GM19035 (cell line): ENCODE data around the gene PRKAR1B.

Experiments used
- ATAC-seq: cut with Tn5 transposase; IDR thresholded peaks from one replicate; pipeline ENCODE4 v1.9.1; 2021; ENCODE audit not compliant: unreplicated experiment

Gene PRKAR1B

GRCh38 chr7:514651-515598, 212.2 kb downstream of the PRKAR1B start:
- ATAC-seq = no peak

DNA sequence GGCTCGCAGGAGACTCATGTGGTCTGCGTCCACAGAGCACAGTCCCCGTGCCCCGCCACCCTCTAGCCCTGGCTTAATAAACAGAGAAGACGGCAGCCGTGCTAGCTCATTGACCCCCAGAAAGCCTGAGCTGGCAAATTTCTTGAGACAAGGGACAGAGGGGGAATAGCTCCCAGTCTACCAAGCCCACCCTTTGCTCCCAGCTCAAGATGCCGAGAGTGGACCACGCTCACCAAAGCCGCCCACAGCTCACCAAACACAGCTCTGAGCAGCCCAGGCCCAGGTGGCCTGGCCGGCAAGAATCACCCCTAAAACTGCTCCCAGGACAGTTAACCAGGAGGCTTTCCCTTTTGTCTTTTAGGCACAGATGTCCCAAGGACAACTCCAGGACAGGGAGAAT, 212.8 kb downstream of the PRKAR1B start:
- no peak for ATAC-seq

- ATAC-seq = no peak
Observed at GRCh38 chr7:513521-514166, 213.4 kb downstream of the PRKAR1B start.

DNA sequence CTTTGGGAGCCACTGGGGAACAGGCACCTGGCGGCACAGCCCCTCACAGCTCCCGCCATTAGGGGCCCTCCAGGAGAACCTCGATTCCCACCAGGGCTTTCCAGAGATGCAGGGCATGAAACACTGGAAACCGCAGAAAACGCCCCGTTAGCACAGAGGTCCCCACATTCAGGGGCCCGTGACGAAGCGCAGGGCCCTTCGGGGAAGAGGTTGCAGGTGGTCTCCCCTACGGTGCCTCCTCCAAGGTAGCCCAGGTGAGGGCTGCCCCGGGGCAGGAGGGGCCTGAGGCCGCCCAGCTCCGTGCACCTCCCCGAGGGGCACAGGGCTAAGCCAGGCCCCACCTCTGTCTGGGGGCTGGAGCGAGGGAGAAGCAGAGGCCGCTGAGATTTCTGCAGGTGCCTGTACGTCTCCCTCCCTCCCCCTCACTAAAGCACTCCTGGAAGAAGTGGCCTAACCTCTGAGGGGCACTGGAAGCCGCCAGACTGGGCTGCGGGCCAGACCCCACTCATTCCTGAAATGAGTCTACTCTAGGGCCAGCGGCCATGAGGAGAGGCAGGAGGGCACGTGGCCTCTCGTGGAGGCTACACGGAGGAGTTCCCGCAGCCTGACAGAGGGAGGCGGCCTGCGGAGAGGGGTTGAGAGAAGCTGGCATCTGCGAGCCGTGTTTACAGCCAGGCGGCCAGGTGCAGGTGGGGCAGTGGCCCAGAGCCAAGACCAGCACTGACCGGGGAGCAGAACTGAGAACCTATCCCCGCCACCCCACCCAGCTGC, 214.4 kb downstream of the PRKAR1B start:
- ATAC-seq = no peak

DNA sequence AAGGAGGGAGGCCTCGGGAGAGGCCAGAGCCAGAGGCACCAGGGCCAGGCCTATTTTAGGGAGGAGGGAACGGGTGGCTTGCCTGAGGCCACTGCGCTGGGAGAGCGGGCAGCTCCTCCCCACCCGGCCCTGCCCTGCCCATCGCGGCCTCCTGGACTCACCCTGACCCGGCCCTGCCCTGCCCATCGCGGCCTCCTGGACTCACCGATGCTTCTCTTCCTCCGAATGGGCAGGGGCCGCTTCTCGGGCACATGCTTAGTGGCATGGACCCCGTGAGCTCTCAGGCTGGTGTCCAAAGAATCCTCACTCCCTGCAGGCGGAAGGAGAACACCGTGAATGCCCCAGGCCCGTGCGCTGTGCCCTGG, 215.0 kb downstream of the PRKAR1B start:
- no peak for ATAC-seq

DNA sequence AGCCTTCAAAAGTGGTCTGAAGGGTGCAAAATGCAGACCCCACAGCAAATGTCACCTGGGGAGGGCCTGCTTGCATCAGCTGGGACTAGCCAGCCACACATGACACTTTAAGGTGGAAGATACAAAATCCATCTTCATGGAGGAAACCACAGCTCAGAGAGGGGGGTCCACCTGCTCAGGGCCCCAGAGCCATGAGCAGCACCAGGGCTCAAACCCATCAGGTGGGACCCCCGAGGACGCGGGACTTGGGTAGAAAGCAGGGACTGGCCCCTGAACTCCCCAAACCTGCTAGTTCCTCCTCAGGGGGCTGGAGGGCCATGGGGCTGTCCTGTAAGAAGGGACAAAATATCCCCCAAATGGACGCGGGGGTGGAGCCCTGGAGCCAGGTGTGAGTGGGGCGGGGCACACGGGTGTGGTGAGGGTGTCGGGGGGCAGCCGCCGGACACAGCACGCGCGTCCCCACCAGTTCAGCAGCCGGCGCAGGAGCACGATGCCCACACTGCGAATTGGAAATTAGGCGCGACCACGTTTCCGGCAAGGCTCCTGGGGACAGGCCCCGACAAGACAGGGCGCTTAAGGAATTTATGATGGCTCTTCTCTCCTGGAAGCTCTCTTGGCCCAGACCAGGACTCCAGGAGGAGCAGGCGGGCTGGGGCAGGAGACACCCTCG, 215.5 kb downstream of the PRKAR1B start:
- no peak for ATAC-seq

DNA sequence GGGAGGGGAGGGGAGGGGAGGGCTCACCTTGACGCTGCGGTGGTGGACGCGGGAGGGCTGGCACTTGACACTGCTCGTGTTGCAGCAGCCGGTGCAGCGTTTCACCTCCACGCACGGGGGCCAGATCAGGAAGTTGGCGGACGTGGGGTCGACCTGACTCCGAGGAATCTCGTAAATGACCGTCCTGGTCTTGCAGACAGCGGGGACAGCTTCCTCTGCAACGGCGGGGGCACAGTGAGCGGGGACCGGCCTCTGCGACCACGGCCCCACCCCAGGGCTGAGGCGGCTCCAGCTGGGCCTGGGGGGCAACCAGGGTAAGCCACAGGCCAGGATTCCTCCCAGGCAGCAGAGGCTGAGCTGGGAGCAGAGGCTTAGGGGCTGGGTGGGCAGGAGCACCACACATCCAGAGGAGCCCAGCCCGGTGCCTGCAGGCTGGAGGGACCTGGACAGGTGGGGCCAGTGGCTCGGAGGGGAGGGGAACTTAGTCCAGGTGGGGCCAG, 216.2 kb downstream of the PRKAR1B start:
- ATAC-seq = no peak

DNA sequence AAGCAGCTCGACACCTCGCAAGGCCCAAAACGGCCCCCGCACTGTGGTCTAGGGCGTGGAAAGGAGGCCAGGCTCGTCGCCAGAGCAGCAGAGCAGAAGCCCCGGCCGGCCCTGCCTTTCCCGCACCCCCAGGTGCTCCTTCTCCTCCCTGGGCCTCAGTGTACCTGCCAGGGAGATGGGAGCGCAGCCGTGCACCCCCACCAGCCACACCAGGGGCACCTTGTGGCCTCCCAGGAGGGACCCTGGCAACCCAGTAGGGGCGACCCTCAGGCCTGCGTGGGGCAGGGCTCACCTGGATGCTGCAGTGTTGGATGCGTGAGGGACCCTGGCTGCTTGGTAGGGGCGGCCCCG, 217.0 kb downstream of the PRKAR1B start:
- no peak for ATAC-seq

GRCh38 chr7:509426-510130, 217.5 kb downstream of the PRKAR1B start:
- no peak for ATAC-seq

DNA sequence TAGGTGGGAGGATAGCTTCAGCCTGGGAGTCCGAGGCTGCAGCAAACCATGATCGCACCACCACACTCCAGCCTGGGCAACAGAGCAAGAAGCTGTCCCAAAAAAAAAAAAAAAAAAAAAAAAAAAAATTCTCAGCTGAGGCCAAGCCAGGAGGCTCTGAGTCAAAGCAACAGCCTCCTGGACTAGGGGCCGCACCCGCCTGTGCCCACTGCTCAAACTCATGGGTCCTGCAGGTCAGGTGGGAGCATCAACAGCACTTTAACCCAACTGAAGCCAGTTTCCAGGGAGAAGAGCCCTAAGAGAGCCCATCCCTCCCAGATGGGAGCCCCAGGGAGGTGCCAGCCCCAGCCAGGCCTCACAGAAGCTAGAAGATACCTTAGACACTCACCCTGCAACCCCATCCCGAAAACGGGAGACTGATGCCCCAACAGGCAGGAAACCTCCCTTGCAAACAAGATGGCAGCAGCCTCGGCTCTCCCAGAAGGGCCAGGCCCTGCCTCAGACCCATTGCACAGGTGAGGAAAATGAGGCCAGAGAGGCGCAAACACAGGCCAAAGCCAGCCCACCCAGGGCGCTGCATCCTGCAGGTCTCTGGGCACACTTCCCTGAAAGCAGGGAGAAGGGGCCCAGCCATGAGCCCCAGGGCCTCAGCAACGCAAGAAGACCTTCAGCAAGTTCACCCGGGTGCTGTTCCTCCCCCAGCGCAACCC, 218.5 kb downstream of the PRKAR1B start:
- no peak for ATAC-seq

GRCh38 chr7:507623-508300, 219.3 kb downstream of the PRKAR1B start:
- ATAC-seq = no peak

- ATAC-seq = no peak
Observed at GRCh38 chr7:506921-507622, 220.0 kb downstream of the PRKAR1B start.

- ATAC-seq = no peak
Observed at GRCh38 chr7:506391-506831, 220.7 kb downstream of the PRKAR1B start.

DNA sequence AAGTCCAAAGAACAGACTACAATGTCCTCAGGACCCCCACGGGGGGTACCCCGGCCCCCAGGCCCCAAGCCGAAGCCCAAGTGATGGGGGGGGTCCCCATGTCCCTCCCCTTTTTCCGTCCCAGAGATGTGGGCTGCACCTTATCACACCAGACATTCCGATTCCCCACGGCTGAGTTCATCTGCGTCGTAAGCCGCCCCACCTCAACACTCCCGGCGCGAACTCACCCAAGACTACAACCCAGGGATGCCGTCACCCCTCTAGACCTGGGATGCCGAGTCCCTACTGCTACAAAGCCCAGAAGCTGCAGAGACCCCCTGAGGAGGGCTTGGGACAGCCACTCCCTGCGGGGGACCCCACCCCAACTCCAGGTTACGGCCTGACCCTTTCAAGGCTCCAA, 221.9 kb downstream of the PRKAR1B start:
- ATAC-seq = no peak

DNA sequence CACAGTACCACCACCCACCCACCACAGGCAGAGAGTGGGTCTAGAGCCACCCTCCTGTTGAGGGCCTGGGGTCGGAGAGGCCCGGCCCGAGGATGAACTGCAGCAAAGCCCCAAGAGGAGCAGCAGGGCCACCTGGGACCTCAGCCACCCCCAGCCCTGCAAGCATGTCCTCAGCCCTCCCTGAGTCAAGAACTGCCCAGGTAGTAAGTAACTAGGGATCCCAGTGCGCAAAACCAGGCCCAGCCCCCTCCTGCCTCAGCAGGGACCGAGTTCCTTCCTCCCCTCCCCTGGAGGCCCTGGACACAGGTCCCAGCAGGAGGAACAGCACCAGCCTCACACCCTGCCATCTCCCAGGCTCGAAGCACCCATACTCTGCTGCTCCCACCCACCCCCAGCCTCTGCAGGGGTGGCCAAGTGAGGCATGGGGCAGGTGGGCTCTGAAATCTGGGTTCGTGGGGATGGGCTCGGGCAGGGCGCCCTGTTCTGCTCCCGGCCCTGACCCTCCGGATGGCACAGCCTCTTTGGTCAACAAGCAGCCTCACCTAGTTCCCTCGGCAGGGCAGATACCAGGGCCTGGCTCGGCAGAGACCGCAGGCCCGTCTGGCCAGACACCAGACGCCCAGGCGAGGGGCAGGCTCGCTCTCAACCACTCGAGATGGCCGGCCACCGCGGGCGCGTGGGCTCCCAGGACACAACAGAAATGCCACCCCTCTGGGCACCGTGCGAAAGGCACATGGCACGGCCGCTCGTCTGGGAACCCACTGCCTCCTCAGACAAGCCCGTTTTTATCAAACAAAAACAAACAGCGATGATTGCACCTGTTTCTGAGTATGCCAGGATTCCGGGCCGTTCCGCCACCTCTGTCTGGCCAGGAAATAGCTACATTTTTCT, 222.6 kb downstream of the PRKAR1B start:
- ATAC-seq = no peak

- ATAC-seq = no peak
Observed at GRCh38 chr7:503575-504111, 223.4 kb downstream of the PRKAR1B start.

DNA sequence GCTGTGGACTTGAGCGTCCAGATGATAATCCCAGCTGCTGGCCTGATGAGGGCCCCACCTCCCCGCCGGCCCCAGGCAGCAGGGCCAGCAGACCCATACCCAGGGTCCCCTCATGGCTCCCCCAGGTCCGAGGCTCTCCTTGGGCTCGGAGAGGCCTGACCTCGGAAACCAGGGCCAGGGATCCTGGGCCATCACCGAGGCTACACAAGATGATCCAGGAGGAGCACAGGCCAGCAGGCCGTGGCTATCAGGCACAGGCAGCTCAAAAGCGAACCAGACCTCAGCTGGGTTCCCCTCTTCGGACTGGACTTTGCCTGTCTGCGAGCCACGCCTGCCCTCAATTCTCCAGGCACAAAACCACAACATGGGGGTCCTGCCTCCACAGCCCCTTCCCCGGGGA, 224.8 kb downstream of the PRKAR1B start:
- no peak for ATAC-seq
